GM12878 (cell line): Measurements from ENCODE around the gene FOXRED2.

Experiments used
- BRCA1 ChIP-seq: IDR thresholded peaks from 2 replicates; pipeline ENCODE4 v1.6.1; 2011; ENCODE audit warnings: low read depth, low read length, improper control_type of control experiment
- CHD2 ChIP-seq: IDR thresholded peaks from 2 replicates; pipeline ENCODE4 v1.6.1; 2011; ENCODE audit warnings: low read depth, low read length, improper control_type of control experiment, borderline replicate concordance
- ETV6 ChIP-seq, 2 experiments: fragments of 450-650 bp in 1 of 2; IDR thresholded peaks in 1 of 2; conservative IDR thresholded peaks in 1 of 2; 2 replicates each; pipeline ENCODE4 v1.6.1; 2014; ENCODE audit warnings: antibody characterized with exemption in 1 of 2, borderline replicate concordance in 1 of 2, low read depth in 1 of 2, mild to moderate bottlenecking in 1 of 2, moderate library complexity in 1 of 2
- MAX ChIP-seq: IDR thresholded peaks from 2 replicates; pipeline ENCODE4 v1.6.1; 2012; ENCODE audit warnings: low read depth, low read length, improper control_type of control experiment
- SIX5 ChIP-seq: IDR thresholded peaks from 2 replicates; pipeline ENCODE4 v1.6.1; 2011; ENCODE audit warnings: mild to moderate bottlenecking, low read depth, low read length, moderate library complexity; ENCODE audit not compliant: severe bottlenecking
- ZNF622 ChIP-seq: fragments of 450-650 bp; IDR thresholded peaks from 2 replicates; pipeline ENCODE4 v1.6.1; 2017; ENCODE audit warnings: mild to moderate bottlenecking, inconsistent platforms

DNA sequence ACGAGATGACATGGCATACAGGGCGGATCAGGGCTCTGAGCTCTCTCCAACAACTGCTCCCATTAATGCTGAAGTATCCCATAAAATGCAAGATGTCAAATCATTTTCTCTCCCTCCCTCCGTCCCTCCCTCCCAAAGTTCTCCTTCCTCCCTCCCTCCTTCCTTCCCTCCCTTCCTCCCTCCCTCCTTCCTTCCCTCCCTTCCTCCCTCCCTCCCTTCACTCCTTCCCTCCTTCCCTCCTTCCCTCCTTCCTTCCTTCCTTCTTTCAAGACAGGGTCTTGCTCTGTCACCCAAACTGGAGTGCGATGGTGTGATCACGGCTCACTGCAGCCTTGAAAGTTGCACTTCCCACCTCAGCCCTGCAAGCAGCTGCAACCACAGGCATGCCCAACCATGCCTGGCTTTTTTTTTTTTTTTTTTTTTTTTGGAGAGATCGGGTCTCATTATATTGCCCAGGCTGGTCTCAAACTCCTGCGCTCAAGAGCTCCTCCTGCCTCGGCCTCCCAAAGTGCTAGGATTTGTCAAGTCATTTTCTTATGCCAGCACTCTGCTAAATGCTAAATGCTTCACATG lies 63.6 kb downstream of the FOXRED2 start:
- no peak for TF ChIP-seq ZNF622
- no peak for TF ChIP-seq MAX
- no peak for TF ChIP-seq CHD2
- no peak for TF ChIP-seq BRCA1
- no peak for TF ChIP-seq ETV6 (conservative IDR thresholded peaks at IDR 0.05 in 1 of 2, IDR thresholded peaks at IDR 0.05 in 1 of 2; ENCODE audit: borderline replicate concordance in 1 of 2, low read depth in 1 of 2)
- TF ChIP-seq SIX5, result no peak
